C4-2B (cell line): ENCODE data around the gene FBXW4.

ENCODE experiments used
- H3K27ac ChIP-seq: fragments of 450-650 bp; 2 replicates; pipeline ENCODE4 v1.5.1; 2017
- CTCF ChIP-seq: fragments of 450-650 bp; conservative IDR thresholded peaks from 2 replicates; pipeline ENCODE4 v1.5.1; 2017; ENCODE audit warnings: mild to moderate bottlenecking
- ZFX ChIP-seq: fragments of 450-650 bp; IDR thresholded peaks from 2 replicates; pipeline ENCODE4 v1.6.1; 2017

FBXW4 gene, protein sequence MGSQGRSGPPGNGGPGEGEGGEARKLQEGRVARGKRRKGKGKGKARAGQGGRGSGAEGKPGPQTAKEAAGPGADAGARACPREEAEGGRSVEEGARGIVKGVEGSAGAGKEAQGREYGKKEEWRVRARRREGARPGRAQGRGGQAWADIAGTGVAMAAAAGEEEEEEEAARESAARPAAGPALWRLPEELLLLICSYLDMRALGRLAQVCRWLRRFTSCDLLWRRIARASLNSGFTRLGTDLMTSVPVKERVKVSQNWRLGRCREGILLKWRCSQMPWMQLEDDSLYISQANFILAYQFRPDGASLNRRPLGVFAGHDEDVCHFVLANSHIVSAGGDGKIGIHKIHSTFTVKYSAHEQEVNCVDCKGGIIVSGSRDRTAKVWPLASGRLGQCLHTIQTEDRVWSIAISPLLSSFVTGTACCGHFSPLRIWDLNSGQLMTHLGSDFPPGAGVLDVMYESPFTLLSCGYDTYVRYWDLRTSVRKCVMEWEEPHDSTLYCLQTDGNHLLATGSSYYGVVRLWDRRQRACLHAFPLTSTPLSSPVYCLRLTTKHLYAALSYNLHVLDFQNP

DNA sequence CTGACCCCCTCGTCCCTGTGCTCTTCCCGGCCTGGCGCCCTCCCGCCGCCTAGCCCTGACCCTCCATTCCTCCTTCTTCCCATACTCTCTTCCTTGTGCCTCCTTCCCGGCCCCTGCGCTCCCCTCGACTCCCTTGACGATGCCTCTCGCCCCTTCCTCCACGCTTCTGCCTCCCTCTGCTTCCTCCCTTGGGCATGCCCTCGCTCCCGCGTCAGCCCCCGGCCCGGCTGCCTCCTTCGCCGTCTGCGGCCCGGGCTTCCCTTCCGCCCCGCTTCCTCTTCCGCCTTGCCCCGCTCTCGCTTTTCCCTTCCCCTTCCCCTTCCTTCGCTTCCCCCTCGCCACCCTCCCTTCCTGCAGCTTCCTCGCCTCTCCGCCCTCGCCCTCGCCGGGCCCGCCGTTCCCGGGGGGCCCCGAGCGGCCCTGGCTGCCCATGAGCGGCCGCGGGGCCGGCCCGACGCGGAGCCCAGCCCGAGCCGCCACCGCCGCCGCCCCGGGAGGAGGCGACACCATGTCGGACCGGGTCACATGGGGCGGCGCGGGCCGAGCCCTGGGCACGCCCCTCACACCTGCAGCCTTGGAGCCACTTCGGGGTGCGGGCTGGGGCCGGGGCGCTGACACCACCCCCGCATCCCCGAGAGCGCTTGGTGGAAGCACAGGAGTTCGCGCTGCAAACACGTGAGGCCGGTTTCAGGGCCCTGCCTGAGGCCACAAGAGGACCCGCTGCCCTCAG lies at the start of gene FBXW4:
Gene FBXW4 (minus strand): TSS at position 497 of the 730 bp plus-strand sequence. CDS start 65 bp downstream, at position 432.
- TF ChIP-seq CTCF (no peak), ZFX (no peak)
- peak within 1 kb of the TSS; percentile 95 for H3K27ac ChIP-seq

DNA sequence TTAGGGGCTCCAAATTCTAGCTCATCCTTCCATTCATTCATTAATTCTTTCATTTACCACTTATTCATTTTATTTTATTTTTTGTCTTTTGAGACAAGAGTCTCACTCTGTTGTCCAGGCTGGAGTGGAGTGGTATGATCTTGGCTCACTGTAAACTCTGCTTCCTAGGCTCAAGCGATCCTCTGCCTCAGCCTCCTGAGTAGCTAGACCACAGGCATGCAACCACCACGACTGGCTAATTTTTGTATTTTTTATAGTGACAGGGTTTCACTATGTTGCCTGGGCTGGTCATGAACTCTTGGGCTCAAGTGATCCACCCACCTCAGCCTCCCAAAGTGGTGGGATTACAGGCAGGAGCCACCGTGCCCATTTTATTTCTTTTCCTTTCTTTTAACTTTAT lies 49.3 kb upstream of the FBXW4 start:
- TF ChIP-seq ZFX: no peak
- TF ChIP-seq CTCF: no peak
- H3K27ac ChIP-seq: no peak overlapping the region

DNA sequence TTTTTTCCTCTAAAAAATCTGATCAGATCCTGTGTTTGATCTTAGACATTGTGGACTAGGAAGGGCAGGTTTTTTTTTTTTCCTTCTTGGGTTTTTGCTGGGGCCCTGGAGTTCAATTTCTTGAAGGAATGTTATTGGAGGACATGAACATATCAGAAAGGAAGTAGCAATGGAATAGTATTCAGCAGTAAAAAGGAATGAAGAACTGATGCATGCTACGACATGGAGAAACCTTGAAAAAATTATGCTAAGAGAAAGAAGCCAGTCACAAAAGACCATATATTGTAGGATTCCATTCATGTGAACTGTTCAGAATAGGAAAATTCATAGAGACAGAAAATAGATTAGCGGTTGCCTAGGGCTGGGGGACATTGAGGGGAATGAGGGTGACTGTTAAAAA lies 47.0 kb upstream of the FBXW4 start:
- no peak overlapping the region for H3K27ac ChIP-seq
- TF ChIP-seq CTCF: no peak
- TF ChIP-seq ZFX: no peak

GRCh38 chr10:101736666-101737065 lies 41.7 kb upstream of the FBXW4 start:
- no peak overlapping the region for H3K27ac ChIP-seq
- TF ChIP-seq ZFX: no peak
- no peak for TF ChIP-seq CTCF

DNA sequence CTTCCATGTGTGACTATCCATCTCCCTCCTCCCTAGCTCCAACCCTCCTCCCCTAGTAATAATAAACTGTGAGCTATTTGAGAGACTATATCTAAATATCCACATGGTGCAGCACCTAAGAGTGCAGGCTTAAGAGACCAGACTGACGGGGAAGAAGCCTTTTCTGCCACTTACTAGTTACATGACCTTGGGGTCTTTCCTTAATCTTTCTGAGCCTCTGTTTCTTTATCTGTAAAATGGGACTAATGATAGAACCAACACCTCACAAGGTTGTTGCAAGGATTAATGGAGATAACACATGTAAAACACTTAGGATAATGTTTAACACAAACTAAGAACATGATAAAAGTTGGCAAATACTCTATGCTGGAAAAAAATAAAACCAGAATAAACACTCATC lies 37.1 kb upstream of the FBXW4 start:
- H3K27ac ChIP-seq: no peak overlapping the region
- TF ChIP-seq CTCF (no peak), ZFX (no peak)

DNA sequence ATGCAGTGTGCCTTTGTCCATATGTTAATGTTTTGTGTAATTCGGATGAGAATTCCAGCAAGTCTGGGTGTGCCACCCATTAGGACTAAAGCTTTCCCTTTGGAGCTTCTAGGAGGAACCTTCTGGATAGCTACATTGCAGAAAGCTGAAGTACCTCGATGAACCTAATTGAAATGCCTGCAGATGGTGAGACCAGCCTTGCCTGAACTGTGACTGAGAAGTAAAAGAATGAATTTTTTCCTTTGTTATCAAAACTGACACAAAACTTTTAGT lies 31.1 kb upstream of the FBXW4 start:
- H3K27ac ChIP-seq: no peak overlapping the region
- no peak for TF ChIP-seq ZFX
- no peak for TF ChIP-seq CTCF
